Cardiac fibroblast (primary cell): Measurements from ENCODE around the gene FNIP1.

Experiments
- DNase-seq, 2 donors: peaks; one replicate each; pipeline versions ENCODE4 v3.0.0 to v3.0.0-alpha.2; 2010; ENCODE audit warnings: low read depth in 2 of 2
- H3K4me3 ChIP-seq, 2 donors: replicated peaks in 1 of 2; 1 replicate in 1 of 2; 2 replicates in 1 of 2; pipeline ENCODE4 v1.5.1; 2011; ENCODE audit warnings: low read depth in 2 of 2, low read length in 2 of 2, mild to moderate bottlenecking in 2 of 2, moderate library complexity in 1 of 2
- TF ChIP-seq, protein P1 (sequence below): IDR thresholded peaks from one replicate; pipeline ENCODE4 v1.5.1; 2011; ENCODE audit warnings: low read depth, mild to moderate bottlenecking, low read length, inconsistent platforms

The FNIP1 gene

DNA sequence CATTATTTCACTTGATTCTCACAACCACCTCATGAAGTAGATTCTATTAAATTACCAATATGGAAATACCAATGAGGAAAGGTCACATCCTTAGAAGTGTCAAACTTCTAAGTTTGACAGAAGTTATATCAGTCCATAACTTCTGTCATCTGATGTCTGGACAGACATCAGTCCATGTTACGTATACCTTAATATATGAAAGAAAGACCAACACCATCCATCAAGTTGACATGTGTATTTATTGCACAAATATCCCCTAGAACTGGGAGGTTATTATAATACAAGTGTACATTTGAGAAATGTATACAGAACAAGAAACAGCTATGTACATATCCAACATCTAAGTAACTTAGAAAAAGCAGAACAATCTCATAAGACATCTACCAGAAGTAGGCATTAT is 155.3 kb downstream of the FNIP1 start:
- no peak overlapping the region for H3K4me3 ChIP-seq
- TF ChIP-seq, protein P1, sequence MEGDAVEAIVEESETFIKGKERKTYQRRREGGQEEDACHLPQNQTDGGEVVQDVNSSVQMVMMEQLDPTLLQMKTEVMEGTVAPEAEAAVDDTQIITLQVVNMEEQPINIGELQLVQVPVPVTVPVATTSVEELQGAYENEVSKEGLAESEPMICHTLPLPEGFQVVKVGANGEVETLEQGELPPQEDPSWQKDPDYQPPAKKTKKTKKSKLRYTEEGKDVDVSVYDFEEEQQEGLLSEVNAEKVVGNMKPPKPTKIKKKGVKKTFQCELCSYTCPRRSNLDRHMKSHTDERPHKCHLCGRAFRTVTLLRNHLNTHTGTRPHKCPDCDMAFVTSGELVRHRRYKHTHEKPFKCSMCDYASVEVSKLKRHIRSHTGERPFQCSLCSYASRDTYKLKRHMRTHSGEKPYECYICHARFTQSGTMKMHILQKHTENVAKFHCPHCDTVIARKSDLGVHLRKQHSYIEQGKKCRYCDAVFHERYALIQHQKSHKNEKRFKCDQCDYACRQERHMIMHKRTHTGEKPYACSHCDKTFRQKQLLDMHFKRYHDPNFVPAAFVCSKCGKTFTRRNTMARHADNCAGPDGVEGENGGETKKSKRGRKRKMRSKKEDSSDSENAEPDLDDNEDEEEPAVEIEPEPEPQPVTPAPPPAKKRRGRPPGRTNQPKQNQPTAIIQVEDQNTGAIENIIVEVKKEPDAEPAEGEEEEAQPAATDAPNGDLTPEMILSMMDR = no peak
- no peak for DNase-seq

DNA sequence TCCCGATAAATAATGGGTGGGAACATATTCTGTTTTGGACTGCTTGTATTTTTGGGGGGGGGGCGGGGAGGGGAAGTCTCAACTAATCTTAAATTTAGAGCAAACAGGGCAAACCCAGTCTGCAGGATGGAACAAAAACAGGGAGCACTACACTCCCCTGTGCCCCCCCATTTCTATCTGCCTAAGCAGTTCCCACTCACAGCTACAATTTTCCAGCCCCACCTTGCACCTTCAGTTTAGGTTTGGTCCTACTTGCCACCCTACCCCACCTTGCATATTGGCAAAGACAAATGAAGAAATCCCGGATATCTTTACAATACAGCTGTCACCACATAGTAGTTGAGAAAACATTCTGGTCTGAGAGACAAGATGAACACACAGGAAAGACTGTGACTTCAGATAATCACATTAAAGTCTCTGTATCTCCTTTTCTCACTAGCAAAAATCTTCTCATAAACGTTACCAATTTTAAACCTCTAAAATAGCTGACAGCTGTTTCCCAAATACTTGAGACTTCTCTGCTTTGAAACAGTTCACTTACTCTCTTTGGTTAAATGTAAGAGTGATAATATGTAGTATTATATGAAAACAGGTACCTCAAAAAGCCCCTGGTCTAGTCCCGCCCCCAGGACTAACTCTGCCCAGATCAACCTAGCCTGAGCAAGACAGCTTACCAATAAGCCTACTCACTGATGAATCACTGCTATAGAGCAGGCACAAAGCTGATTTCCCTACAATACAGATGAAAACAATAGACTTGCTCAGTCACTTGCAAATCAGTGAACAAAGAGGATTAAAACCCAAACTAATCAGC is 156.6 kb downstream of the FNIP1 start:
- peak in 1 of 2 donors; percentile 72 for DNase-seq
- H3K4me3 ChIP-seq = no peak overlapping the region
- TF ChIP-seq, protein P1 = no peak

DNA sequence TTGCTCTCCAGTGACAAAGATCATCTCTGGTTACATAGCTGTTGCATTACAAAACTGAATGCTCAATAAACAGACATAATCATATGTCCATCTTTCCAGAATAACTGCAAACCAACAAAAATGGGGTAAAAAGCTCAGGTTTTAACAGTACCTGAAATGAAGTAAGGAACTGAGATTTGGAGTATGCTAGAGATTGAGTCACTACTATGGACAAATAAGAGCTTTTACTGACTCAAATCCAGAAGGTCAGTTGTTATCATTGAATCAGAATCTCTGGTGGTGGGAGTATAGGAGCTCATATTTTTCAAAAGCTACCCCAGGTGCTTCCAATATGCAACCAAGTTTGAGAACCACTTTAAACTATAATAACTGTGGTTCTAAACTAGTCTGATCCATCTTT is 157.7 kb downstream of the FNIP1 start:
- H3K4me3 ChIP-seq = no peak overlapping the region
- DNase-seq = no peak
- TF ChIP-seq, protein P1 = no peak

DNA sequence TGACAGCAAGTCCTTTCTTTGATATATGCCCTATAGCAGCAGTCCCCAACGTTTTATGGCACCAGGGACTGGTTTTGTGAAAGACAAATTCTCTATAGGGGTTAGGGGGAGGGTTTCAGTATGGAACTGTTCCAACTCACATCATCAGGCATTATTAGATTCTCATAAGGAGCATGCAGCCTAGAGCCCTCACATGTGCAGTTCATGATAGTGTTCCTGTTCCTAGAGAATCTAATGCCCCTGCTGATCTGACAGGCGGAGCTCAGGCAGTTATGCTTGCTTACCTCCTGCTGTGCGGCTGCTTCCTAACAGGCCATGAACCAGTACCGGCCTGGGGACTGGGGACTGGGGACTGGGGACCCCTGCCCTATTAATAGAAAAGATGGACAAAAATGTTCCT is 159.1 kb downstream of the FNIP1 start:
- no peak overlapping the region for H3K4me3 ChIP-seq
- DNase-seq = no peak
- TF ChIP-seq, protein P1 = no peak

DNA sequence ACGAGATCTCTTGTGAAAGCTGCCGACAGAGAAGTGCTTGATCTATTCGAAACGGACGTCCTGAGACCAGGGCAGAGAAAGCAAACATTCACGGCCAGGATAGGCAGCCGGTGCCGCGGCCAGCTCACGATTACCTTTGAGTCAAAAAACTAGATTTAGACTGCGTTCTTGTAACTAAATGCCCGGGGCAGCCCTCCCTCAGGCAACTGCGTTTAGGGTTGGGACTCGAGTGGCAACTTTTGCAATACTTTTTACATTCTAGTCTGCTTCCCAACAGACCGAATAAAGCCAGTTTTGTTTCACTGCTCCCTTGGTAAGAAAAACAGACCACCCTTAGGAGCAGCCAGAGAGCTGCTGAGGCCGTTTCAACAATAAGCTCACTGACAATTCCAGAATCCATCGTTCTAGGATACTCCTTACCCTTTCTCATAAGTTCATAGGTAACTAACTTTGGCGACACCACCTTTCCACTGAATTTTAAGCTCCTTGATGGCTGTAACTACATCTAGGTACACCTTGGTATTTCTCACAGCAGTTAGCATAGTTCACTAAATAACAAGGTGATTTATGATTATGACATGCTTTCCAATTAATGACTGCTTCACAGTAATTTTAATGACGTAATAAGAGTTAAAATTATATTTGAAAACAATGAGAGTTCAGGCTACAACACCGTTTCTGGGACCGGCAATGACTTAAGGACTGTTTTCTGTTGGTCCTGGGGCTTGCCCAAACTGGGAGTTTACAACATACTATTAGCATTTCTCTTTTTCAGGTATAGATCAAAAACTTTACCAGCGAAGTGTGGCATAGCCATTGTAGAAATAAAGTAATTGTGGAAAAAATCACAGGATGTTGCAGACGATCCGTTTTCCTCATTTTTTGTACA is 160.9 kb downstream of the FNIP1 start:
- TF ChIP-seq, protein P1 = no peak
- H3K4me3 ChIP-seq = peak overlapping the region; percentile 57 to 86
- peak; percentile 36 to 42 for DNase-seq

DNA sequence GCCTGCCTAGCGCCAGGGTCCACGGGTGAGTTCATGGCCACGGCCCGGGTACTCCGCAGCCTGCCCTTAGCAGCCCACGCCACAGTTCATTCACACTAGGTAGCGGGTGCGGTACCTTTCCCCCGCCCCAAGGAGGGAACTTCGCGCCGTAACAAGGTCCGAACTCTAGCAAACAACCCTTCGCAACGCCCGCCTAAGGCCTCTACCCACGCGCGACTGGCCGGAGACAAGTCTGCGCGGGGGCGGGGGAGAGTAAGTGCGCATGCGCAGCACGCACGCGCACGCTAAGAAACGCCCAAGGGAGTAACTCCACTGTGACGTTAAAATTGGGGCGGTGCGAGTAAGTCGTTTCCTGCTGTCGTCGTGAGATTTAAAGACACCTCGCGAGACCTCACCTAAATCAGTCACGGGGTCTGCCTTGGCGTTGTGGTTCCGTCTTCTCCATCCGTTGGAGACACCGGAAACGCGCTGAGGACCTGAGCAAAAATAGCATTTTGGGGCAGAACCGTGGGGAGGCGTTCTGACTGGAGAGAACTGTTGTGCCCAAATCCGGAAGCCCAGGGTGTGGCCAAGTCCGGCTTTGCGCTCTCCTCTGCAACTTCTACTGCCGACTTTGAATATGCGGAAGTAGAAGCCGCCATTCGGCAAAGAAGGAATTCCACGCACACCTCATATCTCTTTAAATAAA is 161.7 kb downstream of the FNIP1 start, which contains the start of gene RAPGEF6:
RAPGEF6 (minus strand) TSS at position 234 of the 688 bp plus-strand sequence; CDS start at position 35, 199 bp downstream.
- H3K4me3 ChIP-seq = peak within 1 kb of the TSS; percentile 86
- TF ChIP-seq, protein P1 = no peak
- peak; percentile 100 for DNase-seq
